ENCODE measurements around the gene SLC6A13.
"Not testable (repeated sequence)": the region's sequence is repeated elsewhere in the genome, so short reads cannot be mapped to it uniquely, and the experiment has no call there.

Gene SLC6A13

DNA sequence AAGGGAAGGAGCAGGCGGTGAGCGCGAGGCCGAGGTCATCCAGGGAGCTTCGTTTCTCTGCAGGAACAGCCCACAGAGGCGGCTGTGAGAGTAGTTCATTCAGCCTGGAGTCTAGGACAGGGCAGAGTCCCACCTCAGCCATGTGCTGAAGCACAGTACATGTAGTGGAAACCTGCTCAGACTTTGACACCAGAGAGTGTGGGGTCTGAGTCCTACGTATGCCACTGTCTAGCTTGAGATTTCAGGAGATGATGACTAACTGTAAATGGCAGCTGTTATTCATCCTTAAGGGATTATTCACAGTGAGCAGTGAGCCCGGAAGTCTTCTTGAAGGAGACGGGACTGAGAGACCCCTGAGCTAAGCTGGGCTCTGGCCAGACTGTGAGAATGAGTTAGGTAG, 938 bp upstream of the SLC6A13 start:
- DNase-seq, result no peak

GRCh38 chr12:262113-262512, 523 bp downstream of the SLC6A13 start:
- DNase-seq, result no peak

DNA sequence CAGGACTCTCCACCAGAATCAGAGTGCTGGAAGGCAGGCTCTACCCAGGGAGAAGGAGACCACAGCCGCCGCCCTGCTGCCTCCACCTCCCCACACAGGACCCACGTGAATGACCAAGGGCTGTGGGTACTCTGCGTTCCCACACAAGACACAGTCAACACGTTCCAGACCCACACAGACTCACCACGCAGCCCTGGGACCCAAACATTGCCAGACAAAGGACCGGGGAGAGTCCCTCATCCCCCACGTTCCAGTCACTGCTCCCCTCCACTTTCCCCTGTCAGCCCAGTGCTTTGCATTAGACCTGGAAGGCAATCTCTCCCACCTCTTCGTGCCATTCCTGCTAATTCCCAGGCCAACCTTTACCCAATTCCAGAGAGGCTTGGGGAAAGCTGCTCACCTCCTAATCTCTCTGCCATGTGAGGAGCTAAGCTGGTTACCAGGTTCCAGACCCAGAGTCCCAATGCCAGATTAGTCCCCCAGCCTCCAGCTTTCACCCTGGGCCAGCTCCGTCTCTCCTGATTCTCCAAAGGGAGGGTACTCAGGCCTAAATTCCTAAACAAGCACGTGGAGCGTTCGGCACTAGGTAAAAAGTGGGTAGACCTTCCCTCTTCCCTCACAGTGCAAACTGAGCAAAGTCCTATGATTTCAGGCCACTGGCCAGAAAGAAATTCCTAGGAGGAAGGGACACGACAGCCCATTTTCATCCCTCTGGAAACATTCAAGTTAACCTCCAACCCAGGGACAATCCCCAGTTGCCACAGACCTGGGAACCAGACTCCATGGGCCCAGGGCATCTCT, 4.9 kb downstream of the SLC6A13 start:
- DNase-seq, result no peak

GRCh38 chr12:256958-257357, 5.7 kb downstream of the SLC6A13 start:
- no peak for DNase-seq

- DNase-seq, result no peak
These were observed 6.4 kb downstream of the SLC6A13 start for GRCh38 chr12:256225-256624.

- no peak for DNase-seq
These were observed 7.7 kb downstream of the SLC6A13 start for GRCh38 chr12:254912-255311.

- no peak for DNase-seq
These were observed 8.6 kb downstream of the SLC6A13 start for GRCh38 chr12:254039-254438.

- no peak for DNase-seq
These were observed 9.4 kb downstream of the SLC6A13 start for GRCh38 chr12:253116-253831.

DNA sequence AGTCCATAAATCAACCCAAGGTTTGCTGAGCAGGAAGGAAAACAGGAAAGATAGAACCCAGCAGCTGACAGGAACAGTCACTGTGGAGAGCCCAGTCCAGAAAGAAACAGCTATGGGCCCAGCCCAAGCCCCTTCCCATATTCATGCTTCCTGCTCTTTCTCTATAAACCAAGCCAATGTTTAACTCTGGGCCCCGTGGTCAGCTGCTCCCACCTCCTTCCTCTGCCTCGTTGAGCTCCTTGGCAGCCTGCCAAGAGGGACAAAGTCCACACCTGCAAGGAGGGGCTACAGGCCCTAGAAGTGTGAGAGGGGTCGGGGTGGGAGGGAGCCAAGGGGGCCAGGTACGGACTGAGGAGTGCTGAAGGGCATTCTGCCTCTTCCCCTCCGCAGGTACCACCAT, 10.0 kb downstream of the SLC6A13 start:
- no peak for DNase-seq

DNA sequence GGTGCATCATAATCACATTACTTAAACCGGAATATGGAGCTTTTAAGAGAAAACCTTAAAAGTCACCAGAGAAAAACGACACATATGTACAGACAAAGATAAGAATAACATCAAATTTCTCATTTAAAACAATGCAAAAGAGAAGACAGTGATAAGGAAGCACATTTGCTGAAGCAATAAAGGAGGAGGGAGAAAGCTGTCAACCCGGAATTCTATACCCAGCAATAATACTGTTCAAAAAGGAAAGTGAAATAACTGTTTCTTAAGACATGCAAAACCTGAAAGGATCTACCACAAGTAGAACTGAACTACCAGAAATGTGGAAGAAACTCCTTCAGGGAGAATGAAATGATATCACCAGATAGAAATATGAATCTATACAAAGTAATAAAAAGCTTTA, 15.4 kb downstream of the SLC6A13 start:
- DNase-seq, result no peak

DNA sequence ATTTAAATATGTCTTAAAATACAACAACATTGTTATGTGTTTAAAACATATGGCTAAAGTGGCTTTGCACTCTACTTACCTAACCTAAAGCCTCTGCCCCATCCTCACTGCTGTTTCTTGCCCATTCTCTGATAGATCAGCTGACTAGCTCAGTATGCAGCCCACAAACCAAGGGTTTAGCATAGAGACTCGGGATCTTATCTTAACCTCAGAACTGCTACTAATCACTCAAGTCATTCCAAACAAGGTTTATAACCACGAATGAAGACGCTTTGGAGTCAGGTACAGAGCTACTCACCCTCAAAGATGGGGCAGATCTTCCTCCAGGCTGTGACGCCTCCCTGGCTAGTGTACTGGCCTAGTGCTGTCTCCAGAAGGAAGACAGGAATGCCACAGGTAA, 19.3 kb downstream of the SLC6A13 start:
- no peak for DNase-seq

DNA sequence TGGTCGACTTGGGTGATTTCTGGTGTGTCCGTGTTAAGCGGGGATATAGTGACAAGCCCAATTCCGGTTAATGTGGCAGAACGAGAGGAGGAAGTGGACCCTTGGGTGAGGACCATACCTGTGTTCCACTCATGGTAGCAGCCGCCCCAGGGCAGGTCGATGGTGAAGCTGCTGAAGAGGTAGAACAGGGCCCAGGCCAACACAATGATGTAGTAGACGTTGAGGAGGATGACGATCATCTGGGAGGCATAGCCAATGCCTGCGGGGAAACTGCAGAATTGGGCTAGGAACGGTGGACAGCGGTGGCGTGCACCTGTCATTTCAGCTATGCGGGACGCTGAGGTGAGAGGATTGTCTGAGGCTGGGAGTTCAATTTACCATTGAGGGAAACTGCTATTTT, 20.1 kb downstream of the SLC6A13 start:
- DNase-seq, result no peak

- DNase-seq, result no peak
These were observed 21.4 kb downstream of the SLC6A13 start for GRCh38 chr12:241266-241665.

DNA sequence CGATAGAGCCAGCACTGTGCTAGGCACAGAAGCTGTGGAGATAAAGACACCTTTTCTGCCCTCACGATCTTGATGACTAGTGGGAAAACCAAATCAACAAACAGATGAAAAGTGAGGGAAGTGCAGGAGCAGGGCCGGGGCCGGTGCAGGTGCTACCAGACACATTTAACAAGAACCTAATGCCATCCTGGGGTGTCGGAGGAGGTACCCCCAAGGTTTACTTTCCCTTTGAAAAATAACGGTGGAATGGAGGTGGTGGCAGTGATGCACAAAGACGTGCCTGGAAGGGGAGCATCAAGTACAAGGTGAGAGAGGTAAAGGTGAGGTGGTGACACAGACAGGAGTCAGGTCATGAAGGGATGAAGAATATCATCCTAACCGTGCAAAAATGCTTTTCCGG, 22.1 kb downstream of the SLC6A13 start:
- no peak for DNase-seq

DNA sequence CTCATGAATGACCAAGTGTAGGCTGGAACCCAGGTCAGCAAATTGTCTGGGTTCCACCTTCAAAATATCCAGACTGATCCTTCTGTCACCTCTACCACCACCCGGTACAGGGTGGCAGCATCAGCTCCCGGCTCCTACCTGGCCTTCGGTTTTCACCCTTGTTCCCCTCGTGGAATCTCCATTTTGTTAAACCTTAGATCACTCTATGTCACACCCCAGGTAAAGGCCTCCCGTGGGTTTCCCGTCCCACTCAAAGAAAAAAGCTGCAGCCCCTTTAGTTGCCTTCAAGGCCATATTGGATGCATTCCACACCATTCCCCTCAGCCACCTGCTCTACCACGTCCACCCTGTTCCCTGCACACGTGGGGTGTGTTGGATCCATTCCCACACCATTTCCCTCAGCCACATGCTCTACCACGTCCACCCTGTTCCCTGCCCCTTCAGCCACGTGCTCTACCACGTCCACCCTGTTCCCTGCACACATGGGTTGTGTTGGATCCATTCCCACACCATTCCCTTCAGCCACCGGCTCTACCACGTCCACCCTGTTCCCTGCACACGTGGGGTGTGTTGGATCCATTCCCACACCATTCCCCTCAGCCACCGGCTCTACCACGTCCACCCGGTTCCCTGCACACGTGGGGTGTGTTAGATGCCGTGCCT, 23.8 kb downstream of the SLC6A13 start:
- DNase-seq, result no peak

GRCh38 chr12:238116-238515, 24.5 kb downstream of the SLC6A13 start:
- DNase-seq, result no peak

- DNase-seq, result no peak
These were observed 25.4 kb downstream of the SLC6A13 start for GRCh38 chr12:237026-237815.

DNA sequence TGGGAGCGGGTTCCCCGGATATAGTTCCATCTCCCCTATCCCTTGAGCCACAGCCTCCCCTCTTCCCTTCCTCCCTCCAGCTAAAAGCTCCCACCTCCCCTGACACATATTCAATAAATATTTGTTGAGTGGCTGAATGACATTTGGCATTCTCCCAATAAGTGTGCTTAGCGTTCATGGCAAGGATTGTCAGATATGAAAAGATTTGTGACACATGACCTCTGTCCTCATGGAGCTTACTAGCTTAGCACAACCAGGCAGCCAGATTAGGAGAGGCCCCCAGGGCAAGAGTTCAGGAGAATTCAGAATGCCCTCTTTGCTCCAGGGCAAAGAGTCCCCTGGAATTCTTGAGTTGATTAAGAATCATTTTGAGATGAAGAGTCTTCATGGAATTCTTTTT, 26.2 kb downstream of the SLC6A13 start:
- no peak for DNase-seq

DNA sequence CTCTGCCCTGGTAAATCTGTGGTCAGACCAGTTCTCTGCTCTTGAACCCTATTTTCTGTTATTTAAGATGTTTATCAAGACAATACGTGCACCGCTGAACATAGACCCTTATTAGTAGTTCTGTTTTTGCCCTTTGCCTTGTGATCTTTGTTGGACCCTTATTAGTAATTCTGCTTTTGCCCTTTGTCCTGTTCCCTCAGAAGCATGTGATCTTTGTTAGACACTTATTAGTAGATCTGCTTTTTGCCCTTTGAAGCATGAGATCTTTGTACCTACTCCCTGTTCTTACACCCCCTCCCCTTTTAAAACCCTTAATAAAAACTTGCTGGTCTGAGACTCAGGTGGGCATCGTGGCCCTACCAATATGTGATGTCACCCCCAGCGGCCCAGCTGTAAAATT, 26.7 kb downstream of the SLC6A13 start:
- DNase-seq, result not testable (repeated sequence)

DNA sequence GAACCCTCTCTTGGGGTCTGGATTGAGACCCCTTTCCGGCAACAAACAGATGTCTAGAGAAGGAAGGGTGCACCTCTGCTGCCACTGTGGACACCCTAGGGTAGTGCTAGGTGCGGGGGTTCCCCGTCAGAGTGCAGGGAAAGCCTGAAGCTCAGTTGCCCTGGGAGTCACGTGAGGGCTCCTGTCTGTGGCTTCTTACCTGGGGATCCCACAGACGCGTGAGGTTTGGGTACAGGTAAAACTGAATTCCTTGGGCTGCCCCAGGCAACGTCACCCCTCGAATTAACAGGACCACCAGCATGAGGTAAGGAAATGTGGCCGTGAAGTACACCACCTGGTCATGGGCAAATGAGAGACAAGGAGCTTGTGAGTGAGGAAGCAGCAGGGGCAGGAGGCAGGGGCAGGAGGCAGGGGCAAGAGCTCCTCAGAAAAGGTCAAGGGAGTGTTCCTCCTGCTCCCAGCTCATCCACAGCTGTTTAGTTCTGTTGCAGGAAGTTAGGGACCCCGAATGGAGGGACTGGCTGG, 27.7 kb downstream of the SLC6A13 start:
- no peak for DNase-seq

DNA sequence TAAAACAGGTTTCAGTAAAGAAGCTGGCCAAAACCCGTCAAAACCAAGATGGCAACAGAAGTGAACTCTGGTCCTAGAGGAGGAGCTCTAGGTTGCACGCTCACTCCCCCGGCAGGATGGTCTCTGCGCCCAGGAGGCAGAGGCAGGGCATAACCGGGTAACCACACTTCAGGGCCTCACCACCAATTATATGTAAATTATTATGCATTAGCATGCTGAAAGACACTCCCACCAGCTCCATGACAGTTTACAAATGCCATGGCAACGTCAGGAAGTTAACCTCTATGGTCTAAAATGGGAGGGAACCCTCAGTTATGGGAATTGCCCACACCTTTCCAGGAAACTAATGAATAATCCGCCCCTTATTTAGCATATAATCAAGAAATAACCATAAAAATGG, 28.6 kb downstream of the SLC6A13 start:
- DNase-seq, result no peak

GRCh38 chr12:233615-233968, 29.0 kb downstream of the SLC6A13 start:
- DNase-seq, result no peak
